Right lobe of liver (tissue), 6 donors: ENCODE measurements around the gene PML. TPM values are rescaled to one million over a fixed set of nuclear protein-coding genes. Genes with fewer than 3 reads are reported as not detected.

Experiments used
- ATAC-seq, 4 donors: fragments of 200-7000 bp; cut with Tn5 transposase; one replicate each; pipeline ENCODE4 v1.9.1; 2020; ENCODE audit warnings: mild to moderate bottlenecking in 4 of 4, moderate library complexity in 4 of 4
- DNase-seq, 3 donors: peaks; one replicate each; pipeline ENCODE4 v3.0.0-alpha.2; 2020
- H3K27ac ChIP-seq, 3 donors: fragments of 200-600 bp; one replicate each; pipeline ENCODE4 v1.8.0; 2022
- H3K27me3 ChIP-seq, 2 donors: fragments of 200-600 bp; one replicate each; pipeline ENCODE4 v1.8.0; 2022
- H3K36me3 ChIP-seq, 4 donors: fragments of 200-600 bp; sonication (generic) in 1 of 4; one replicate each; pipeline versions ENCODE4 v1.5.1 to v1.8.0; 2017 to 2022; ENCODE audit warnings: control low read depth in 1 of 4
- H3K4me1 ChIP-seq, 4 donors: fragments of 200-600 bp; sonication (generic) in 1 of 4; one replicate each; pipeline versions ENCODE4 v1.5.1 to v1.8.0; 2017 to 2022; ENCODE audit warnings: control low read depth in 1 of 4
- H3K4me3 ChIP-seq, 3 donors: fragments of 200-600 bp; one replicate each; pipeline ENCODE4 v1.8.0; 2022
- H3K9me3 ChIP-seq, 4 donors: fragments of 200-600 bp; sonication (generic) in 1 of 4; one replicate each; pipeline versions ENCODE4 v1.5.1 to v1.8.0; 2017 to 2022; ENCODE audit warnings: control low read depth in 1 of 4
- POLR2A ChIP-seq: fragments of 450-650 bp; IDR thresholded peaks from one replicate; pipeline ENCODE4 v1.6.1; 2017; ENCODE audit warnings: antibody characterized with exemption, mild to moderate bottlenecking
- WGBS: methylation state at CpG from one replicate; pipeline ENCODE4 v1.1.6; 2018; ENCODE audit warnings: low coverage, low lambda C conversion rate; ENCODE audit not compliant: insufficient coverage; ENCODE audit errors: missing lambda C conversion rate; 5-methylcytosine and 5-hydroxymethylcytosine counted together
- intact Hi-C, 2 donors: fragments of 100-400 bp; cut with DNase I; formaldehyde crosslinking; loops; one replicate each; pipeline versions ENCODE4 v1.11.2 to v1.14.1; 2022
- total RNA-seq, 6 experiments: library from RNA; depleted of rRNA in 2 of 6; stranded (reverse); fragments of >200 nt in 2 of 6; fragmentation: NEBNext Ultra II Directional in 3 of 6; extraction: Animal tissue kit (Norgen Biotek cat#: 25700) in 3 of 6; gene quantifications; one replicate each; pipeline versions ENCODE4 v1.1.0 to v1.2.4, GENCODE V29; 2016 to 2023
- TF ChIP-seq, protein P1 (sequence below), 4 donors: fragments of 200-600 bp in 3 of 4; fragments of 450-650 bp in 1 of 4; IDR thresholded peaks; one replicate each; pipeline versions ENCODE4 v1.5.1 to v1.8.0; 2016 to 2022; ENCODE audit warnings: antibody characterized with exemption in 4 of 4, mild to moderate bottlenecking in 2 of 4
- donor health status: DM: no; HTN: yes; CAD: no.
- donor health status: DM: no; HTN: no; CAD: no.
- donor health status: DM: no; HTN: no; CAD: no.
- donor health status: DM: no; HTN: yes; CAD: no.
- donor health status: DM: no; HTN: yes; CAD: no.

Gene PML
- total RNA-seq, 6 experiments from 2014 or later = 10.8 to 36.1 (median 16.7) TPM

DNA sequence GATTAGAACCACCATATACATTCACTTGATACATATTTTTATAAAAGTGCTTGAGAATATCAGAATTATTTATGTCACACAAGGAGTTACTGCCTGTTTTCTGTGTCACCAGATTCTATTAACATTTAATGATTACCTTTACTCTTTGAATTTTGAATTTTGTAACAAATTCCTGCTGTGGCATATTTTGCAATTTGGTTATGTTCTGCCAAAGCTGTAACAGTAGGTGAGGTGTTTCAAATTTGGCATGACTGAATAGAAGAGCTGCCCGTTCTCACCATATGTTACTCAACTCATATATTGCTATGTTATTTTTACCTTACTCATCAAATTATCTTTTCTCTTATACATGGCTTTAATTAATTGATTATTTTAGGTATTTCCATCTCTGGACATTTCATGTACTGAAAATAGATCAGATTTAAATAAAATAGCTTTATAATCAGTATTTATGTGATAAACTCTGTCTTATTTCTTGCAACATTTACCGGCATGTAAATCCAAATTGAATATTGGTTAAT is 18.9 kb downstream of the PML start:
- intact Hi-C loops = no loop called here
- Histone ChIP-seq H3K27ac (peak overlapping the region in 2 of 3 donors; percentile 7 to 12), H3K4me3 (no peak overlapping the region), H3K27me3 (no peaks in the 10 kb centered on the region), H3K36me3 (no peaks in the 10 kb centered on the region), H3K9me3 (no peaks in the 10 kb centered on the region), H3K4me1 (peaks cover 0 to 46% (median 20%) of the 10 kb centered on the region in 4 donors)
- TF ChIP-seq POLR2A = no peak
- TF ChIP-seq, protein P1, sequence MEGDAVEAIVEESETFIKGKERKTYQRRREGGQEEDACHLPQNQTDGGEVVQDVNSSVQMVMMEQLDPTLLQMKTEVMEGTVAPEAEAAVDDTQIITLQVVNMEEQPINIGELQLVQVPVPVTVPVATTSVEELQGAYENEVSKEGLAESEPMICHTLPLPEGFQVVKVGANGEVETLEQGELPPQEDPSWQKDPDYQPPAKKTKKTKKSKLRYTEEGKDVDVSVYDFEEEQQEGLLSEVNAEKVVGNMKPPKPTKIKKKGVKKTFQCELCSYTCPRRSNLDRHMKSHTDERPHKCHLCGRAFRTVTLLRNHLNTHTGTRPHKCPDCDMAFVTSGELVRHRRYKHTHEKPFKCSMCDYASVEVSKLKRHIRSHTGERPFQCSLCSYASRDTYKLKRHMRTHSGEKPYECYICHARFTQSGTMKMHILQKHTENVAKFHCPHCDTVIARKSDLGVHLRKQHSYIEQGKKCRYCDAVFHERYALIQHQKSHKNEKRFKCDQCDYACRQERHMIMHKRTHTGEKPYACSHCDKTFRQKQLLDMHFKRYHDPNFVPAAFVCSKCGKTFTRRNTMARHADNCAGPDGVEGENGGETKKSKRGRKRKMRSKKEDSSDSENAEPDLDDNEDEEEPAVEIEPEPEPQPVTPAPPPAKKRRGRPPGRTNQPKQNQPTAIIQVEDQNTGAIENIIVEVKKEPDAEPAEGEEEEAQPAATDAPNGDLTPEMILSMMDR (IDR thresholded peaks at IDR 0.05) = no peak
- ATAC-seq (peak in 3 of 4 donors; percentile 6 to 34 (median 12)), DNase-seq (no peak)
- 31% methylated on average over 2 of the region's 2 CpGs for WGBS

GRCh38 chr15:74019734-74020133 is 25.2 kb downstream of the PML start:
- 47% methylated on average over 2 of the region's 2 CpGs for WGBS
- intact Hi-C loops = no loop called here
- H3K27me3 ChIP-seq = no peaks in the 10 kb centered on the region
- no peak overlapping the region for H3K27ac ChIP-seq
- ATAC-seq (no peak), DNase-seq (no peak)
- TF ChIP-seq POLR2A = no peak
- TF ChIP-seq, protein P1 (IDR thresholded peaks at IDR 0.05) = no peak
- no peak overlapping the region for H3K4me3 ChIP-seq
- no peaks in the 10 kb centered on the region for H3K9me3 ChIP-seq
- peaks cover 0 to 16% (median 9%) of the 10 kb centered on the region in 4 donors for H3K36me3 ChIP-seq
- no peaks in the 10 kb centered on the region for H3K4me1 ChIP-seq

DNA sequence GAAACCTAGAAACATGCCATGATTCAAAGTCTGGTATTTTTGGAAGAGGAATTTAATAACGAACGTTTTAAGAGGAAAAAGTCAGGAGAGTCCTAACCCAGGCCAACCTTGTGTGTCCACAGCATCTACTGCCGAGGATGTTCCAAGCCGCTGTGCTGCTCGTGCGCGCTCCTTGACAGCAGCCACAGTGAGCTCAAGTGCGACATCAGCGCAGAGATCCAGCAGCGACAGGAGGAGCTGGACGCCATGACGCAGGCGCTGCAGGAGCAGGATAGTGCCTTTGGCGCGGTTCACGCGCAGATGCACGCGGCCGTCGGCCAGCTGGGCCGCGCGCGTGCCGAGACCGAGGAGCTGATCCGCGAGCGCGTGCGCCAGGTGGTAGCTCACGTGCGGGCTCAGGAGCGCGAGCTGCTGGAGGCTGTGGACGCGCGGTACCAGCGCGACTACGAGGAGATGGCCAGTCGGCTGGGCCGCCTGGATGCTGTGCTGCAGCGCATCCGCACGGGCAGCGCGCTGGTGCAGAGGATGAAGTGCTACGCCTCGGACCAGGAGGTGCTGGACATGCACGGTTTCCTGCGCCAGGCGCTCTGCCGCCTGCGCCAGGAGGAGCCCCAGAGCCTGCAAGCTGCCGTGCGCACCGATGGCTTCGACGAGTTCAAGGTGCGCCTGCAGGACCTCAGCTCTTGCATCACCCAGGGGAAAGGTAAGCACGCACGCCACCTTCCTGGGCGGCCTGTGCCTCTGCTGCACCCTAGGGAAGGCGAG is 28.4 kb downstream of the PML start:
- H3K27me3 ChIP-seq = no peaks in the 10 kb centered on the region
- intact Hi-C loops = no loop called here
- no peak overlapping the region for H3K4me3 ChIP-seq
- DNase-seq = no peak
- no peaks in the 10 kb centered on the region for H3K4me1 ChIP-seq
- TF ChIP-seq POLR2A = no peak
- TF ChIP-seq, protein P1 (IDR thresholded peaks at IDR 0.05) = no peak
- 94% methylated on average over 25 of the region's 66 CpGs for WGBS
- ATAC-seq = no peak
- peaks cover 0 to 39% (median 16%) of the 10 kb centered on the region in 4 donors for H3K36me3 ChIP-seq
- no peak overlapping the region for H3K27ac ChIP-seq
- H3K9me3 ChIP-seq = no peaks in the 10 kb centered on the region

DNA sequence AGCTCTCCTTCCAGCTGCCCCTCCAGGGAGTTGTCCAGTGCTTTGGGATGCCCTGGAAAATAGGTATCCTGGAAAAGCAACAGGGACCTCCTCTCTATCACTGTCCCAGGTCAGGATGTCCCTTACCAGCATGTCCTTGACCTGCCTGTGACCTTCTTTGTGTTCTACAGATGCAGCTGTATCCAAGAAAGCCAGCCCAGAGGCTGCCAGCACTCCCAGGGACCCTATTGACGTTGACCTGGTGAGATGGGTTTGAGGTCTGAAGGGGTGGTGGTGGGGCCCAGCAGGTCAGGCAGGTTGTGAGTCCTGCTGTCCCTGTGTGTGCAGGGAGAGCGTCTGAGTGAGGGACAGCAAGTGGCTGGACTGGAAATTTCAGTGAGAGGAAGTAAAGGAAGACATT is 30.2 kb downstream of the PML start:
- Histone ChIP-seq H3K27me3 (no peaks in the 10 kb centered on the region), H3K4me3 (no peak overlapping the region), H3K4me1 (no peaks in the 10 kb centered on the region), H3K9me3 (no peaks in the 10 kb centered on the region), H3K36me3 (peaks cover 0 to 39% (median 15%) of the 10 kb centered on the region in 4 donors), H3K27ac (no peak overlapping the region)
- ATAC-seq (peak in 1 of 4 donors; percentile 8), DNase-seq (no peak)
- WGBS = no CpG with 5 or more reads among the region's 2 CpGs
- TF ChIP-seq, protein P1 (IDR thresholded peaks at IDR 0.05) = no peak
- TF ChIP-seq POLR2A = no peak
- intact Hi-C loops = no loop called here
